Measurements from ENCODE around the gene IL6R. TPM values are rescaled to one million over a fixed set of nuclear protein-coding genes. Genes with fewer than 3 reads are reported as not detected.

IL6R gene
- total RNA-seq, 4 donors from 2014 or later, result 24.4 to 39.4 (median 27.8) TPM

DNA sequence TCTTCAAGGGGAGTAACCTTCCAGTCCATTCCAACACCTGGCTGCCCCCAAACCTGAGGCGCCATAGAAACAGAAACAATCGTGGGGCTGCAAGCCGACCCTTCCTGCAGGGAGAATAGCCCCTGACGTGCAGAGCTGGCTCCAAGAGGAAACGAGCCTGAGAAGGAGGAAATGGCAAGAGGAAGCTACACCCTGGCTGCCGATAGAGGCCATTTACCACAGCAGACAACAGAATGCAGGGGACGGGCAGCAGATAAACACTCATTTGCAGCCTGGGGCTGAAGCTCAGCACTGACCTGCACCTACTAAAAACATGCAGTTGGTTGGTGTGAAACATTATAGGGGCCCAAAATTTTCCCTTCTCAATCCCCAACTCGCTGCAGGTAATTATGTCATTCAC lies 88.1 kb downstream of the IL6R start:
- TF ChIP-seq, protein P1, sequence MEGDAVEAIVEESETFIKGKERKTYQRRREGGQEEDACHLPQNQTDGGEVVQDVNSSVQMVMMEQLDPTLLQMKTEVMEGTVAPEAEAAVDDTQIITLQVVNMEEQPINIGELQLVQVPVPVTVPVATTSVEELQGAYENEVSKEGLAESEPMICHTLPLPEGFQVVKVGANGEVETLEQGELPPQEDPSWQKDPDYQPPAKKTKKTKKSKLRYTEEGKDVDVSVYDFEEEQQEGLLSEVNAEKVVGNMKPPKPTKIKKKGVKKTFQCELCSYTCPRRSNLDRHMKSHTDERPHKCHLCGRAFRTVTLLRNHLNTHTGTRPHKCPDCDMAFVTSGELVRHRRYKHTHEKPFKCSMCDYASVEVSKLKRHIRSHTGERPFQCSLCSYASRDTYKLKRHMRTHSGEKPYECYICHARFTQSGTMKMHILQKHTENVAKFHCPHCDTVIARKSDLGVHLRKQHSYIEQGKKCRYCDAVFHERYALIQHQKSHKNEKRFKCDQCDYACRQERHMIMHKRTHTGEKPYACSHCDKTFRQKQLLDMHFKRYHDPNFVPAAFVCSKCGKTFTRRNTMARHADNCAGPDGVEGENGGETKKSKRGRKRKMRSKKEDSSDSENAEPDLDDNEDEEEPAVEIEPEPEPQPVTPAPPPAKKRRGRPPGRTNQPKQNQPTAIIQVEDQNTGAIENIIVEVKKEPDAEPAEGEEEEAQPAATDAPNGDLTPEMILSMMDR (IDR thresholded peaks at IDR 0.05; ENCODE audit: low read depth), result no peak

DNA sequence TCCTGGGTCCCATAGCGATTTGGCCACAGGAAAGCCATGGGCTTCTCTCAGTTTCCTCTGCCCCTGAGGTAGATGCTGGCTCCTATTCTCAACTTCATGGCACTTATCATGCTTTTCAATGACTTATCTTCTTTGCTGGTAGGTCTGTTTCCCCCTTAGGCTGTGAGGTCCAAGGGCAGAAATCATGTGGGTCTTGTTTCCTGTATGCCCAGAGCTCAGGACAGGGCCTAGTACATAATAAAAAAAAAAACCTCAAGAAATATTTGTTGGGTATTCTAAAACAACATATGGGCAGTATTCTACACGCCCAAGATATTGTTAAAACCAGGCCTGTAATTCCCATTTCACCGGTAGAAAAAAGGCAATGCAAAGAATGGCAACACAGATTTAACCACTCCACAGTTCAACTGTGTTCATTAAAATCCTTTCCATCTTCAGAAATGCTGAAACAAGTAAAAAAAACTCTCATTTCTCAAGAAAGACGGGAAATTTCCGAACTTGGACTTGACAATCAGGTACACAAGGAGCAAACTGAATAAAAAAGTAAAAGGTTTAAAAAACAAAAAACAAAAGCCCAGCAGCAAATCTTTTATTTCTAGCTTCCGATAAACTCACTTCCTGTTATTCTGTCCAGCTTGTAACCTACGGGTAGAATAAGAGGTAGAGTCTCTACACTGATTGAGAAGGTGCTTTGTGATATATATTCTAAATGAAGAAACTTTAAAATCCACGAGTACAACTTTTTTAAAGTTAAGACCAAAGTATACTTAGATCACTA lies 90.5 kb downstream of the IL6R start:
- TF ChIP-seq, protein P1 (IDR thresholded peaks at IDR 0.05; ENCODE audit: low read depth), result no peak

DNA sequence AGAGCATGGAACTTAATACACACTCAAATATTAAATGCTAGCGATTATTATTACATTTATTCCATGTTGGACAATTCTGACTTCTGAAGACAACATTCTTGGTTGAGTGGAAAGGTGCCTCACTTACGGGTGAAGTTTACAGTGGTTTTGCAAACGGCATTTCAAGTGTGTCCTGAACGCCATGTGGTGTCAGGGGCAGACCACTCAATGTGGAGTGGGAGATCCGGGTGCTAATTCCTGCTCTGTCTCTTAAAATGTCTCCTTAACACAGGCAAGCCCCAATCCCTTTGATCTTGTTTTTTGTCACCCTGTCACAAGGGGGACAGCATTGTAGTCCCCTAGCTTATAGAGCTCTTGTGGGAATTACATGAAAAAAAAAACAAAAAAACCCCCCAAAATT lies 91.2 kb downstream of the IL6R start:
- TF ChIP-seq, protein P1 (IDR thresholded peaks at IDR 0.05; ENCODE audit: low read depth), result no peak

DNA sequence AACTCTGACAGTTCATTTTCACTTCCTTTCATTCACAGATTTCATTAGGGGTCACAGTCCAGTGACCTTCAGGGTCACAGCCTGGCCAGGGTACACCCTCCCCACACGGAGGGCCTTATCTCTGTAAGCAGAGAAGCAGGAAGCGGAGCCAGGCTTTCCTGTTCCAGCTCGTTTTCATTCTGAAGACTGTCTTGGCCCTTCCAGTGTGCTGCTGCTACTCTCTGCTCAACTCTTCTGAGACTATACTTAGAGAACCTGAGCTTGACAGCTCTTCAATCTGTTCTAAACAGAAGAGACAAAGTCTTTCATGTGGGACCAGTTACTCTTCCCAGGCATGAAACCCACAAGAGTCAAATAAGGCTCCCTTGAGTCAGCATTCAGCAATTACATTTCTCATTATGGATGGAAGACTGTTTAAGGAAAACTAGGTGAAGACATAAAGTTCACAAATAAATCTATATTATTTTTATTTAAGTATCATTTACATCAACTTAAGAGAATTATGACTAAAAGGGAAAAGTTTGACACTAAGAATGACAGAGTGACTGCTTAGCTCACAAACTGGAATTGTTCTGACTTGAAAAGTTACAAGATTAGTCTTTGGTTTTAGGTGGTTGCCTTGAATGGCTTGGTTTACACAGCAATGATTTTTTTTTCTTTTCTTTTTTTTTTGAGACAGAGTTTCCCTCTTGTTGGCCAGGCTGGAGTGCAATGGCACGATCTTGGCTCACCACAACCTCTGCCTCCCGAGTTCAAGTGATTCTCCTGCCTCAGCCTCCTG lies 92.1 kb downstream of the IL6R start:
- TF ChIP-seq, protein P1 (IDR thresholded peaks at IDR 0.05; ENCODE audit: low read depth), result no peak

DNA sequence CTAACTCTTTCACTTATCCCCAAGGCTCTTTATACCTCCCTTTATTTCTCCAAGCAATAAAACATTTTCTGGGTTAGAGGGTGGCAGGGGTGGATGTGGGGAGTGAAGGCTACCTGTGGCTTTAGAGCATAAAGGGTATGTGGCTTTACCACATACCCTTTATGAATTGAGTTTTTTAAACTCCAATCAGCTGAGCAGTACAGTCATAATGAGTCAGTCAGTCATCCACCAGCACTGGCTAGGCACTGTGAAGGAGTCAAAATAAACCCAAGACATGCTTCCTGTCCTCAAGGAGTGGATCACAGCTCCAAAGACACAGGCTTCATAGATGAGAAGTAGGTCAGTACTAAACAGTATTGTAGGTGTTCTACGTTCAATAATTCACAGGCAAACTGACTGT lies 94.3 kb downstream of the IL6R start:
- TF ChIP-seq, protein P1 (IDR thresholded peaks at IDR 0.05; ENCODE audit: low read depth), result no peak

DNA sequence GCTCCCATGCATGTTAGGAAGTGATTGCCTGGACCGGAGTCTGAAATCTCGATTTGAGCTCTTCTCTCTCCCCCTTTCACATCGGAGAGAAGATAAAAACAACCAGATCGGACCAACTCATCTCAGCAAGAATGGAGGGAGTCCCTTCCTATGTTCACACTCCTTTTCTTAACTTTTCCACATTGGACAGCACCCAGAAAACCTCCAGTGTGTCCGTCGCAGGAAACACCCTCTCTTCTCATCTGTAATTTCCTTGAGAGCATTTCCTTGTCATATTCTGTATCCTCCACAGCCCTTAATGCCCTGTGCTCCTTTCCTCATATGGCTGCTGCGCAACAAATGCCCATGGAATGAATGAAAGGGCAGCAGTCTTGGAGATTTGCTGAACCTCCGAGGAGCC lies 95.4 kb downstream of the IL6R start:
- TF ChIP-seq, protein P1 (IDR thresholded peaks at IDR 0.05; ENCODE audit: low read depth), result no peak

DNA sequence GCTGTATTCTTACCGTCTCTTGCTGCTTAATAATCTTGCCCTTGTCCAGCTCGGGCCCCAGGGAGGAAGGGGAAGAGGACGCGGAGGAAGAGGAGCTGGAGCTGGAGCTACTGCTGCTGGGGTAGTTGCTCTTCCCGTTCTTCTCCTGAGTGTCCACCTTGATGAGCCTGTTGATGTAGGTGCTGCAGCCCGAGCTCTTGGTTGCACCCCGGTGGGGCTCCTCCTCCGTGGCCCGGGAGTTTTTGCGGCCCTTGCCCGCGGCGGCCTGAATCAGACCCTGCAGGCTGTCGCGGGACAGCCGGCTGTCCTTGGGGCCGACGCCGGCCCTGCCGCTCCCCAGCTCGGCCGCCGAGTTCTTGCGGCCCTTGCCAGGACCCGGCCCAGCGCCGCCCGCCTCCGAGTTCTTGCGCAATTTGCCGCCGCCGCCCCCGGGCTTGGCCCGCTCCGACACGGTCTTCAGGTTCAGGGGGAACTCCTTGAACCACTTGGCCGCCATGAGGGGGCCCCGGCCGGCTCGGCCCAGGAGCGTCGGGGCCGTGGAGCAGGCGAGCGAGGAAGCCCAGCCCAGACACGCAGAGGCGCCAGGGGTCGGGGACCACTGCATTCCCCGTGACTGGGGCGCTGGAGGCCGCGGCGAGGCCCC lies 96.4 kb downstream of the IL6R start:
- TF ChIP-seq, protein P1 (IDR thresholded peaks at IDR 0.05; ENCODE audit: low read depth), result no peak
